ENCODE results near the gene ERG. TPM values are rescaled to one million over a fixed set of nuclear protein-coding genes. Genes with fewer than 3 reads are reported as not detected.

The ERG gene
- total and polyA plus RNA-seq, 8 donors: 21.7 to 48.1 (median 36.8) TPM

GRCh38 chr21:38379147-38379546 lies 119.1 kb downstream of the ERG start:
- Histone ChIP-seq H3K36me3 (peaks cover 0 to 5% of the 10 kb centered on the region in 2 donors), H3K27ac (no peak overlapping the region), H3K4me1 (peaks cover 0 to 26% of the 10 kb centered on the region in 2 donors), H3K27me3 (no peaks in the 10 kb centered on the region), H3K4me3 (no peak overlapping the region), H3K9me3 (no peaks in the 10 kb centered on the region)
- TF ChIP-seq, protein P1, sequence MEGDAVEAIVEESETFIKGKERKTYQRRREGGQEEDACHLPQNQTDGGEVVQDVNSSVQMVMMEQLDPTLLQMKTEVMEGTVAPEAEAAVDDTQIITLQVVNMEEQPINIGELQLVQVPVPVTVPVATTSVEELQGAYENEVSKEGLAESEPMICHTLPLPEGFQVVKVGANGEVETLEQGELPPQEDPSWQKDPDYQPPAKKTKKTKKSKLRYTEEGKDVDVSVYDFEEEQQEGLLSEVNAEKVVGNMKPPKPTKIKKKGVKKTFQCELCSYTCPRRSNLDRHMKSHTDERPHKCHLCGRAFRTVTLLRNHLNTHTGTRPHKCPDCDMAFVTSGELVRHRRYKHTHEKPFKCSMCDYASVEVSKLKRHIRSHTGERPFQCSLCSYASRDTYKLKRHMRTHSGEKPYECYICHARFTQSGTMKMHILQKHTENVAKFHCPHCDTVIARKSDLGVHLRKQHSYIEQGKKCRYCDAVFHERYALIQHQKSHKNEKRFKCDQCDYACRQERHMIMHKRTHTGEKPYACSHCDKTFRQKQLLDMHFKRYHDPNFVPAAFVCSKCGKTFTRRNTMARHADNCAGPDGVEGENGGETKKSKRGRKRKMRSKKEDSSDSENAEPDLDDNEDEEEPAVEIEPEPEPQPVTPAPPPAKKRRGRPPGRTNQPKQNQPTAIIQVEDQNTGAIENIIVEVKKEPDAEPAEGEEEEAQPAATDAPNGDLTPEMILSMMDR (IDR thresholded peaks at IDR 0.05): no peak
- ATAC-seq: no peak
- intact Hi-C loops (cut with DNase I): no loop called here
- DNase-seq: no peak

GRCh38 chr21:38377165-38378088 lies 120.8 kb downstream of the ERG start:
- Histone ChIP-seq H3K4me3 (peak overlapping the region in 1 of 2 donors; percentile 47), H3K4me1 (peaks cover 0 to 19% of the 10 kb centered on the region in 2 donors), H3K36me3 (no peaks in the 10 kb centered on the region), H3K27ac (peak overlapping the region in 1 of 2 donors; percentile 65), H3K9me3 (no peaks in the 10 kb centered on the region), H3K27me3 (no peaks in the 10 kb centered on the region)
- intact Hi-C loops (cut with DNase I): no loop called here
- ATAC-seq (no peak), DNase-seq (no peak)
- TF ChIP-seq, protein P1 (IDR thresholded peaks at IDR 0.05): no peak

DNA sequence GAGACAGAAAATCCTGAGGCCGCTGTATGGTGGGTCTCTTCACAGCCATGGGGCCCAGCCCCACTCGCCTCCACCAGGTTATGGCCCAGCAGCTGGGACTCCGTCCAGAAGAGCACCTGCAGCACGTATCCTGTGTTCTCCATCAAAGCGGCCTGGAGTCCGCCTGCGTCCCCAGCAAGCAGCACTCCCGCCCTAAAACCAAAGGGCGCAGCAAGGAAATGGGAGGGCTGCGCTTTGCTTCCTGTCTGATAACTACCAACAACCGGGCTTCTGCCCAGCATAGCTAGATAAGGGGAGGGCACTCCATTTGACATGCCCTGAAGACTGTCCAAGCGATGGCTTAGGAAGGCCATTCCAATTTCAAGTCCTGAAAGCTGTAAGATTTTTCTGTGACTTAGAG lies 121.6 kb downstream of the ERG start:
- Histone ChIP-seq H3K36me3 (no peaks in the 10 kb centered on the region), H3K4me1 (peaks cover 0 to 19% of the 10 kb centered on the region in 2 donors), H3K27ac (peak overlapping the region in 1 of 2 donors; percentile 65), H3K4me3 (peak overlapping the region in 1 of 2 donors; percentile 47), H3K9me3 (peaks cover 0 to 4% of the 10 kb centered on the region in 2 donors), H3K27me3 (no peaks in the 10 kb centered on the region)
- ATAC-seq: peak; percentile 37
- peak in 1 of 4 donors; percentile 64 for DNase-seq
- TF ChIP-seq, protein P1 (IDR thresholded peaks at IDR 0.05): no peak
- intact Hi-C loops (cut with DNase I): no loop called here

DNA sequence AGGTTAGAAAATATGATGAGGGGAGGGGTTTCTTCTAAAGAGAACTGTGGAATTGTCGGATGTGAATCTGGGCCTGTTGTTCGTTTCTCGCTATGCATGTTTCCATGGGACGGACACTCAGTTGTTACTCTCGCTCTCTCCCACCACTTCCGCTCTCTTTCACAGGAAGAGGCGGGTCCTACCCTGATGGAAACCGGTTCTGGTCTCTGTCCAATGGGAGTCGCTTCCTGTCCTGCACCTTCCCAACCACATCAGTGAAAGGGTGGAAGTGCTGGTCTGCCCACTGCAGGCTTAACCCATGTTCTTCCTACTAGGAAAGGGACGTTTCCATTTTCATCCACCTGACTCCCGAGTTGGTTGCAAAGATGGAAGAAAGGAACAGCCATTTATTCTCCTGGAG lies 122.0 kb downstream of the ERG start:
- H3K9me3 ChIP-seq: peaks cover 0 to 6% of the 10 kb centered on the region in 2 donors
- peaks cover 0 to 19% of the 10 kb centered on the region in 2 donors for H3K4me1 ChIP-seq
- peak overlapping the region in 1 of 2 donors; percentile 65 for H3K27ac ChIP-seq
- no peaks in the 10 kb centered on the region for H3K36me3 ChIP-seq
- DNase-seq (peak in 2 of 4 donors; percentile 43 to 57), ATAC-seq (peak; percentile 71)
- peak overlapping the region in 1 of 2 donors; percentile 47 for H3K4me3 ChIP-seq
- TF ChIP-seq, protein P1 (IDR thresholded peaks at IDR 0.05): no peak
- intact Hi-C loops (cut with DNase I): no loop called here
- H3K27me3 ChIP-seq: no peaks in the 10 kb centered on the region

DNA sequence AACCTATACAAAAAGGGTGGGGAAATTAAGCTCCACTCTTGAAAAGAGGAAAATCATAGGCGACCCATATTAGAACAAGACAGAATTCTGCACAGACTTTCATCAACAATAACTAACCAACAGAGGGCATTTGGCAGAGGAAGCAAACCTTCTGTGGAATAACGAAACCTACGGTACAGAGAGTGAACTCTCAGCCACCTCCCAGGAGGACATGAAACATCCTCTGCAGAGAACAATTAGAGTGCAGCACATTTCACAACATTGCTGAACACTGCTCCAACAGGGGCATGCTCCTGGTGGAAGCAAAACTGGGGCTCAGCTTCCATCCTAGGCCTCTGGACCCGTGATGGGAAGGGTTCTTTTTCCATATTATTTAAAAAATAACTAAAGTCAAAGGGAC lies 130.6 kb downstream of the ERG start:
- no peak for DNase-seq
- Histone ChIP-seq H3K9me3 (peaks cover 0 to 6% of the 10 kb centered on the region in 2 donors), H3K4me1 (no peaks in the 10 kb centered on the region), H3K36me3 (no peaks in the 10 kb centered on the region), H3K27me3 (no peaks in the 10 kb centered on the region), H3K4me3 (no peak overlapping the region), H3K27ac (no peak overlapping the region)
- no peak for ATAC-seq
- intact Hi-C loops (cut with DNase I): no loop called here
- TF ChIP-seq, protein P1 (IDR thresholded peaks at IDR 0.05): no peak
